GM21717 (cell line): ENCODE data around the gene XKRX.

ENCODE experiments used
- ATAC-seq: cut with Tn5 transposase; IDR thresholded peaks from one replicate; pipeline ENCODE4 v1.9.1; 2021; ENCODE audit warnings: mild to moderate bottlenecking, moderate library complexity; ENCODE audit not compliant: unreplicated experiment

The XKRX gene

DNA sequence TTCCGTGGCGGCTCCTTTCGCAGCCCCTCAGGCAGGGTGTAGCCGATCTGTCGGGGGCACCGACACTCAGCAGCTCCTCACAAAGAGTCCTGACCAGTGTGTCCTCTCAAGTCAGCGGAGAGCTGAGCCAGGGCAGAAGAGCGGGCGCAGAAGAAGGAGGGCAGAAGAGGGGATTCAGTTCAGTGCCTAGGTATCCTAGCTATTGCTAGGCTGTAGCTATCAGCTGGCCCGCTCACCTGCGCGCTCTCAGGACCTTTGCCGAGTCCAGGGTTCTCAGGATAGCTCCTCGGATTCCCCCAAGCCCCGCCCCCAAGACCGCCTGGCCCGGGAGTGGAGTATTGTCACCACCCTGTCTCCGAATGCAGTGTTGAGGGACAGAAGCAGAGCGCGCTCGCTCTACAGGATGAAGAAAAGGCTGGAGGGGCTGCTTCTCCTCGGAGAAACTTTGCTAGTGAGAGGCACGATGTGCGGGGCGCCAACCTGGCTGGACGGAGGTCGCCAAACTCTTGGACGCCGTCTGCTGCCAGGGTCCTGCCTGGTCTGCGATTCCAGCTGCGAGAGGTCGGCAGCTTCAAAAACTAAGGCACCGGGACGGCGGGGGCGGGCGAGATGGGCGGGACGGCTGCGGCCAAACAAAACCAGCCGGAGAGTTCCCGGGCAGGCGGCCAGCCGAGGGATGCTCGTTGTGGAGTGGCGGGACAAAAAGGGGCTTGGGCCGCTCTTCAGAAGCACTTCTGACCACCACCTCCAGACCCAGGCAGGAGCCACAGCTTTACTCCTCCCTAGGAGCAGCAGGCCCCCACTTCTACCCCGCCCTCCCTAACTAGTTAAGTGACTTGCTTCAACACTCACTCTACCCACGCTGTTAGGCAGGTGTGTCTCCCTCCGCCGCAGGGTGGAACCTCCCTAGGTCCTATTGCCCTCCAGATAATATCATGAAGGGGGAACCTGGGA lies at the start of gene XKRX:
TSS of gene XKRX (minus strand) at position 258 of the 954 bp plus-strand sequence. CDS start 613 bp downstream, outside the sequence.
- ATAC-seq: peak; percentile 65

DNA sequence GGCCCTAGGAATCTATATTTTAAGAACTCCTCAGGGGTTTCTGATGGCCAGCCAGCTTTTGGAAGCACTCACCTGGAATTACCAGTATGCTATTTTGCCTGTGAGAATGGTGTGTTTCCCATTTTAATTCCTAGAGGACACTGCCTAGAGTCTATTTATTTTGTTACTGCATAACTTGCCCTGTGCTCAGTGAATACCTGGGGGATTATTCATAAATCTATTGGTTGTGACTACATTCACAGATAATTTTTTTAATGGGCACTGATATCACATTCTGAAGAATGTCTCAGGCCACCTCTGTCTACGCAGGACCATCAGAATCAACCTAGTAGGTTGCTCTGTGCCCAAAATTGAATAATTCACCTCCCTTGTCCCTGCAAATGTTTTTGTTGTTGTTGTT lies 47.5 kb upstream of the XKRX start:
- no peak for ATAC-seq

DNA sequence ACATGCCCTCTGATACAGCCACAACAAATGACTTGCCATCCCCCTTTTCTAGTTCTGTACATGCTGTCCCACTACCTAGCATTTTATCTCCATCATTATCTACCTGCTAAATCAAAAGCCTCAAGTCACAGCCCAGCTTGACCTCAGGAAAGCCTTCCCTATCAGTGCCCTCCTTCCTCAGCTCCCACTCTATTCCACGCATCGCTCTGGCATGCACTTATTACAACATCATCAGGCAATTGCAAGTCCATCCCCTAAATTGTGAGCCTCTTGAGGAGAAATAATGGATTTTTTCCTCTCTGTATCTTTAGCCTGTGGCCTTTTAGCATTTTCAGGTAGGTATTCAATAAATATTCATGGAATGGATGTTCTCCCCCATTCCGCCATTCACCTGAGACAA lies 46.5 kb upstream of the XKRX start:
- no peak for ATAC-seq

DNA sequence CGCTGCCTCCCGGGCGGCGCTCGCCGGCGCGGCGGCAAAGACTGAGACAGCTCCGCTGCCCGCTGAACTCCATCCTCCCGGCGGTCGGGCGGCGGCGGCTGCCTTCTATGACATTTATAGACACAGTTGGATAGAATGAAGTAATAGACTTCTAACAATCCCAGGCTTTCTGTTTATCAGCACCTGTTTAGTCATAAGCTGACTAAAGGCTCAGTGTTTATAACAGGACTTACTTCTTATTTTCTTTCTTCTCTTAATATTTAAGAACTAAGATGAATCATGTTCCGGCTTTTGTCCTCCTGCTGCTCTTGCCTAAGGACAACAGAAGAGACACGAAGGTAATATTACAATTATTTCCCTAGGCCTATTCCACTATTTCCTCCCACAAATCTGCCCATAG lies 44.7 kb upstream of the XKRX start:
- no peak for ATAC-seq

DNA sequence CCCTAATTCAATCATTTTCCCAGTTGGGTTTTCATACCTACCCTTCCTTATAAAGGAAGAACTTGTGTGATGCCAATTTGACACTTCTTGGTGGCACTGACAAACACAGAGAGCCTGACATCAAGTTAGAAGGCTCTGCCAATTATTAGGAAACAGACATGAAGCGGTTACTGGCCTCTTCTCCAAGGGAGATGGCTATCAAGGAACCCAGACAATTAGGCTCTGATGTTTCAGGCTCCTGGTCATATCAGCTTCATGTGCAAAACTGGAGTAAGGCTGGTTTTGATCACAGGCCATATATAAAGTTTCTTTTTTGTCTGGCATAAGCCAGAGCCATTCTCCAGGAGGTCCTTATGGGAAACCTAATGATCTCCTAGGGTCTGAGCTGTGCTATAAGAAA lies 41.2 kb upstream of the XKRX start:
- ATAC-seq: no peak

DNA sequence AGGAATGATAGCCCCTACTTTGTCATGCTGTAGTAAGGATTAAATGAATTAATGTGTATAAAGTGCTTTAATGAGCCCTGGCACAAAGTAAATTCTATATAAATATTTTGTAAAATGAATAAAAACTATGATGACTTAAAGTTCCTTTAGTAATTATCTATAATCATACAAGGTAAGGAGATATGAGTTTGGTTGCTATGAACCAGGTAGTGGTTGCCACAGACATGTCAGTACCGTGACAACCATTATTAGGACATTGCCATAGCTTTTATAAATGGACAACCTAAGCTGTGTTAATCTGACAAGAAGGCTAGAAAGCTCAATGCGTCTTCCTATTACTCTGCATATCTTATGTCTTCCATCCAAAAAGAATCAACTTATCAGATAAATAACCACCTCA lies 40.7 kb upstream of the XKRX start, which contains the start of gene ARL13A:
TSS of gene ARL13A (plus strand) at position 301 of the 400 bp plus-strand sequence. CDS start 3,982 bp downstream, outside the sequence.
- ATAC-seq: no peak

DNA sequence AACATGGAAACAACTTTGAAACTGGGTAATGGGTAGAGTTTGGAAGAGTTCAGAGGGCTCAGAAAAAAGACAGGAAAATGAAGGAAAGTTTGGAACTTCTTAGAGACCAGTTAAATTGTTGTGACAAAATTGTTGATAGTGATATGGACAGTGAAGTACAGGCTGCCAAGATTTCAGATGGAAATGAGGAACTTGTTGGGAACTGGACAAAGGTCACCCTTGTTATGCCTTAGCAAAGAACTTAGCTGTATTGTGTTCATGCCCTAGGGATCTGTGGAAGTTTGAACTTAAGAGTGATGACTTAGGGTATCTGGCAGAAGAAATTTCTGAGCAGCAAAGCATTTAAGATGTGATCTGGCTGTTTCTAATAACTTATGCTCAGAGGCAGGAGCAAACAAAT lies 35.6 kb upstream of the XKRX start:
- no peak for ATAC-seq

DNA sequence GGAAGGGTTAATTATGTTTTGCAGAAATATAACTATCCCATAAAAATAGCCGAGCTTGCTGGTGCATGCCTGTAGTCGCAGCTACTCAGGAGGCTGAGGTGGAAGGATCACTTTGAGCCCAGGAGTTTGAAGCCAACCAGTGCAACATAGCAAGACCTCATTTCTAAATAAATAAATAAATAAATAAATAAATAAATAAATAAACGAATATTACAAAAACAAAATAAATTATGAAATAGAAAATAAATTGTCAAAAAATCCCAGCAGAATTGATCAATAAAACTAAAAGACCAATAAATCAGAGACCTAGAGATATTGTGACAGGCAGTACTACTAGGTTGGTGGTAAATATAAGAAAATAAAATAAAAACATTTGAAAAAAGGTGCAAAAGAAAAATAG lies 34.1 kb upstream of the XKRX start:
- no peak for ATAC-seq

DNA sequence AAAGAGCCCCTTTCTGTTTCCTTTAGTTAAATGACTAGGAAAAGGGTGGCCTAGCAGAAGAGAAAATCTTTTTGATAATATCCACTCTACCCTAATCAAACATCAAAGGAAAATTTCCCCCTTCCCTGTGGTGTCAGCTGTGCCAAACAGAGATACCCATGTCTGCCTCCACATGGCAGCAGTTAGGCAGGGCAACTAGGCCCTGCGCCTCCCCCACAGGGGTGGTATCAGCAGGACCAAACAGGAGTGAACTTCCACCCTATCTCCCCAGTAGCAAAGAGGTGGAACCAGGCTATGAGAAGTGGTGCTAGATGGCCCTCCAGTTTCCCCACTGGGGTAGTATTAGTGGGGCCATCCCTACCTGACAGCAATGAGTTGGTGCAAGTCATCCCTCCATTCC lies 19.8 kb upstream of the XKRX start:
- no peak for ATAC-seq

DNA sequence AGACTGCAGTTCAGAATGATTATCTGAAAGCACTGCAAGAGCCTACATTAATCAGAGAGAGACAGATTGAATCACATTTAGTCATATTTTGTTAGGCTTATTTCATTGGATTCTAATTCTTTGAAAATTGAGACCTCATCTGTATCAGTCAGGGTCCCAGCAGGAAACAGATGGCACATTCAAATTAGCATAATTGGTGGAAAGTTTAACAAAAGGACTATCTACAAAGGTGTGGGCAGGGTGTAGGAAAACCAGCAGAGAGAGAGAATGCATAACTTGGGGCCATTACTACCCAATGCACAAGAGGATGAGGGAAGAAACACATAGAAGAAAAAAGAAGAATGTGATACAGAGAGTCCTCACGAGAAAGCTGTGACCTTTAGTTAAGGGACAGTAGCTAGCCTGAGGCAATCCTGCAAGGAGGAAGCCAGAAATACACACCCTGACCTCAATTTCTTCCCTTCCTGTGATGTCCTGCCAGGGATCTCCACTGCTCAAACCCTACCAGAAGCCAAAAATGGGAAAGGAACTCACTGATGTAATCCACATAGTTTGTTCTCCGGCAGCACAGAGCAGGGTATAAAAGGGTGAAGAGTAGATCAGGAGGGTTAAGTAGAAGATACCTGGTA lies 17.7 kb upstream of the XKRX start:
- no peak for ATAC-seq

DNA sequence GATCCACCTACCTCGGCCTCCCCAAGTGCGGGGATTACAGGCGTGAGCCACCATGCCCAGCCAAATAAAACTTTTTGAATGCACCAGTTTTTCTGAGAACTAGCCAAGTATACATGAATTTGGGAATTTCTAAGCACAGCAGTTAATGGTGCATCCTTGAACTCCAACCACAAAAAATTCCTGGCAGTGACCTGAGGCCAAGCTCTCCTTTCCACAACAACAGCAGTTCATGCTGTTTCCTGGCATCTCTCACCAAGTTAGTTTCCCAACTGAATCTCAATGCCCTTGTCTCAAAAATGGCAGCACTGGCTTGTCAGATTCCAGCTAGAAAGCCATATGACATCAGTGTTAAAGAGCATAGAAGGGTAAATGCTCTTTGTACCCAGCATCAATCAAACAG lies 15.9 kb upstream of the XKRX start:
- no peak for ATAC-seq

DNA sequence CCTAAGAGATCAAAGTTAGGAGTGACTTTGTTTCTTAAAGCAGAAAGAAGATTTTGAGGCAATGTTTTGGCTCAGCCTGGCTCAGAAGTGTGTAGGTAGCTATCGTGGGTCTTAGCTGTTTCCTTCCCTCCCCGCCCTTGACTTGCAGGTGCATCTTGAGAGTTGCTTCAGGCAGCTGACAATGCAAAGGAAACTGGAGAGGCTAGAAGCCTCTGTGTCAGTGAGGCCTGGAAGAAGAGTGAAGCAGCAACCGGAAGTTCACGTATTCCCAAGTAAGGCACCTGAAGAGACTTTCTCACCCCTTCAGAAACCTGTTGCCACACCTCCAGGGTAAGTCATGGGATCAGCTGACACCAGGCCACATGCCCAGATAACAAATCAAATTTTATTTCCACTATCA lies 10.6 kb upstream of the XKRX start:
- no peak for ATAC-seq

DNA sequence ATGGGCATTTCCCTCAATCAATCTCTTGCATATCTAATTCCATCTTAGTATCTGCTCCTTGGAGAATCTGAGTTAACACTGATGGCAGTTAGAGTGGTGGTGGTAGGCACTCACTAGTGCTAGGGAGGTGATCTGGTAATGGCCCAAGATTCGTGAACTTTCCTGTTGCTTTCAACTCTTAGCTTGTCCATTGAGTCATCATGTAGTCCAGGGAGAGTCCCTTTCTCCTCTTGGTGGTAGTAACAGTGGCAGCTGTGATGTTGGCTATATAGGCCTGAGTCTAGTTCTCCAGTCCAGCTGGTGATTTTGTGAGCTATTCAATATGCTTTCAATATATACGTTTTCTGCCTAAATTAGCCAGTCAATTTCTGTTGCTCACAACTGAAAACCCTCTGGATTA lies 7.0 kb upstream of the XKRX start:
- ATAC-seq: no peak

DNA sequence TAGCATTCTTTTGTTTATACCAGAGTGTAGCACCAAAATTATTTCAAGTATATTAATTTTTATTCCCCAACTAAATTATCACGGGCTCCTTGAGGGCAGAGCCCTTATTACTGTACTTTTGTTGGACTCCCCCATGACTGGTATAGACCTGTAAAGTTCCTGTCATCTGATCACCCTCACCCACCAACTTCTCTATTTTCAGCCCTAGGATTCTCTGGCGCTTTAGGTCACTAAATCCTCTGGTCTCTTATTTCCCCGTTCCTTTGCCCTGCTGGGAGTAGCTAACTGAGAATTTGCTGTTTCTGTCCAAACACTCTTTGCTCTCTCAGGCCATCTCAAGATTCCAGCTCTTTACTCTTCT lies 3.2 kb upstream of the XKRX start:
- peak; percentile 14 for ATAC-seq

DNA sequence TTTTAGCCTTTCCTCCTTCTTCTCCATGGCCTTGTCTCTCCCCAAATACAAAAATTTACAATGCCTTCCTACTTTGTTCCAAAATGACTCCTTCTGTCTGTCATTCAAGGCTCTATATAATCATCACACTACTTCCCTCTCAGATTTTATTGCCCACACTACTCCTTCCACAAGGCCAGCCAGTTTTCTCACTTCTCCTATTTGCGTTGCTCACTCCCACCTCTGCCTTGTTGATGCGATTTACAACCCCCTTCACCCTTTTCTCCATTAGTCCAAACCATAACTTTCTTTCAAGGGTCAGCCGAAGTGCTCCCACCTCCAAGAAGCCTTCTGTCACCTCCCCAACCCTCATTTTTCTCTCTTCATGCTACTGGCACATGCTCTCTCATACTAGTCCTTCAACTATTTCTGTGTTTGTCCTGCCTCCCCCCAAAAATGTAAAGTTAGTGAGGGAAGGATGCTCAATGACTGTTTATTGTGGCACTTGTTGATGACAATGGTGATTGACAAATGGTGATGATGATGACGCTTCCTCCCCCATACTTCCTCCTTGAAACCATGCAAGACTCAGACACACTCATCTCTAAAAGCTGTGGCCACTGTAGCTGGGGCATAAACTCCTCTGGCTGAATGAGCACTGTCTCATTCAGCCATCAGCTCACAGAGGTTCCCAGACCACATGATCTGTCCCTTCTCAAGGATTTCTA lies 2.7 kb upstream of the XKRX start:
- peak; percentile 64 for ATAC-seq

DNA sequence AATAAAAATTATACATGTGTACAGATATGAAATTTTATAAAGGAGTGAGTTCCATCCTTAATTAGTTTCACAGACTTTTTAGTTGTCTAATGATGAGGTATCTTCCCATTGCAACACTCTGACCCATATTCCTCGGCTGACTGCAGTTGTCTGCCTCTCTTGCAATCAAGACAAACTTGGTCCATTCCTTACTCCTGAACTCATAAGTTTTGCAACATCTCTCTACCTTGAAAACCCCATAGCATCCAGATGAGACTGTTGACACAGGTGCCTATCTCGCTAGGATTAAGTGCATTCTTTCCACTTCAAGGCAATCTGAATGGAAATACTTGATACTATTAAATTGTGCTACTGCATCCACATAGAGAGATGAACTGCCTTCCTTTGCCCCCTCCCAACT lies 2.3 kb downstream of the XKRX start:
- no peak for ATAC-seq

DNA sequence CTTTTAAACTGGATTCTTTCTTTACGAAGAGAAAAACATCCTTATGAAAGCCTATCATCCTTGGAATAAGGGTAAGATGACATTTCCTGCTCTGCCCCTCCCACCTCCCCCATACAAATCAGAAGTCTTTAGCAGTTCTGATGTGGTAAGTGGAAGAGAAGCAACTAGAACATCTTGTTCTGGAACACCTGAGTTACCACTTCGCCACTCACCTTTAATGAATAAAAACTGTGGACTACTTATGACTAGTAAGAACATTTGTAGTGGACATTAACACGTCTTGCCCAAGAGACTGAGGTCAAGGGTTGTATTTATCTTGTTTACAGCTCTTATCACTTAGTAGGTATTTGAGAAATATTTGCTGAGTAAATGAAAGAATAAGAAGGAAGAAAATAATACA lies 4.3 kb downstream of the XKRX start:
- ATAC-seq: no peak

DNA sequence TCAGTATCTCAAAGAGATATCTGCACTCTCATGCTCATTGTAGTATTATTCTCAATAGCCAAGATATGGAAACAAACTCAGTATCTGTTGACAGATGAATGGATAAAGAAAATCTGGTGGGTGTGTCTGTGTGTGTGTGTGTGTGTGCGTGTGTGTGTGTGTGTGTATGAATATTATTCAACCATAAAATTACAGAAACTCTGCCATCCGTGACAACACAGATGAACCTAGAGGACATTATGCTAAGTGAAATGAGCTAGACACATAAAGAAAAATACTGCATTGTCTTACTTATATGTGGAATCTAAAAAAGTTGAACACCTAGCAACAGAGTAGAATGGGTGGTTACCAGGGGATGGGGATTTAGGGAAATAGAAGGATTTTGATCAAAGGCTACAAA lies 13.2 kb downstream of the XKRX start:
- ATAC-seq: no peak

DNA sequence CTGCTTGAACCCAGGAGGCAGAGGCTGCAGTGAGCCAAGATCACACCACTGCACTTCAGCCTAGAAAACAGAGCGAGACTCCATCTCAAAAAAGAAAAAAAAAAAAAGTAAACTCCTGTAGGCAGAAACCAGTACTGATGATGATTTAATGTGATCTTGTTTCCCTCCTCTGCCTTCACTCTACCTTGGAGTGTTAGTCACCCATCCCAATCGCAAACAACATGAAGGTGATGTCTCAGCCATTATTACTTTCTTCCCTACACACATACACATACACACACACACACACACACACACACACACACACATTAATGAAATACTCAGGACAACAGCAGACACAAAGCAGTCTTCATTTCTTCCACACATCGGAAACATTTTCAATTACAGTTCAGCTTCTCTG lies 15.6 kb downstream of the XKRX start:
- no peak for ATAC-seq

DNA sequence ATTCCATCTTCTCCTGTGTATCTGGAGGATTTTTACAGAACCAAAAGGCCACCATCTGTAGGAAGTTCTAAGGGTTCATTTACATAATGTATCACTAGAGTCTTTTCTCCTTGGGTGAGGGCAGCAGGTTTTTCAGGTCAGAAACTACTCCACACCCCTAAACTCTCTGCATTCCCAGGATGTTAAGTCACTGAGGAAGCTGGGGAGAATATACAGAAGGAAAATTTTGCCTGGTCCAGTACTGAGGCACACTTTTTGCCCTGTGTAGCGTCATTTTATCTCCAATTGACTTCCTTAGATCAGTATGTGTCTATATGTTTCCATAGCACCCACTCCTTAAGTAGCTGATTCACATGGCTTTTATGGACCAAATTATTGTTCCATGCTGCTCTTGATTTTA lies 17.0 kb downstream of the XKRX start:
- ATAC-seq: no peak

DNA sequence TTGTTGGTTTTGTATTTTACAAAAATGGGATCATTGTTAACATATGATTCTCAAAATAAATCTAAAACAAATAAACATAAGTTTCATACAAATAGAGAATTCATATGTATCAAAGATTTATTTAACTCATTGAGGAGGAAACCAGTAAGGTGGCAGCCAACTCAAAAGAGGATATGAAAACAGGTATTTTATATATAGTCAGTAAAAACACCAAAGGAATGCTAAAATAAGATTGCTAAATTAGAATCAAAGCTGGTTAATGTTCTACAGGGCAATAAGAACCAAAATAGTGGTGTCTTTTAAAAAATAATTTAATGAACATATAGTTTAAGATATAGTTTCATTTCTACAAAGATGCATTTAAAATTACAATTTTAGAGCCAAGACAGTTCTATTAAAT lies 23.1 kb downstream of the XKRX start:
- no peak for ATAC-seq

DNA sequence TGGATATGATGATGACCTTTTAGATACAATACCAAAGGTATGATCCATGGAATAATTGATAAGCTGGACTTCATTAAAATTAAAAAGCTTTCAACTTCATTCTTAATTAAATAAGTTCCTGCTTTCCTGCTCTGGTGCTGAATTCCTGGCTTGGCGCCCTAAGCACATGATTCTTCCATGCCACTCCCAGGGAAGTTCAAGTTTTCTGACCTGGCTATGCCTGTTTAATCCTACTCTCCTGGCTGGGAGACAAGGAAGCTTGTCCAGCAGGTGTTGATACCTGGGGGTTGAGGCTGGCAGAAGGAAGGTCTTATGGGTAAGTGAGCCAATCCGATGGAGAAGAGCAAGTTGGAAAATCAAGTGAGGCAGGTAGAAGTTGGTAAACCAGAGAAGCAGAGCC lies 24.3 kb downstream of the XKRX start:
- no peak for ATAC-seq
